HPDE6-E6E7 (cell line): ENCODE data around the gene HIVEP1.
"Not testable (repeated sequence)": the region's sequence is repeated elsewhere in the genome, so short reads cannot be mapped to it uniquely, and the experiment has no call there.

Experiments
- DNase-seq: peaks from one replicate; pipeline ENCODE4 v3.0.0; 2011; ENCODE audit warnings: missing footprints; ENCODE audit errors: extremely low spot score

HIVEP1 gene

DNA sequence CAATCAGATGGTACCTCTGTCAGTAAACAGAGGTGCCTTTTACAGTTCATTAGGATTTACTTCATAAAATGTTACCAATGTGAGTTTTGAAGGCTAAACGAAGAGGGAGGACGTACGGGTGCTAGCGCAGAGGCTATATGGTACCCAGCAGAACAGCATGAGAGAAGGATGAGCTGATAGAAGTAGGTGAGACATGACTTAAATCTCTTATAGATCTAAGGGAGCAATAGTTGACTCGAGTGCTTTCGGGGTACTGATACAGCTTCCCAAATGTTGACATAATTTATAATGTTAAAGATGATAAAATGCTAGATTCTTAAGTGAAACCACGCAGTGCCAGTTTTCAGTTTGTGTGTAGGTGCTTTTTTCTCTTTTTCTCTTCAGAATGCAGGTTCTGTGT, 72.6 kb downstream of the HIVEP1 start:
- DNase-seq: no peak

DNA sequence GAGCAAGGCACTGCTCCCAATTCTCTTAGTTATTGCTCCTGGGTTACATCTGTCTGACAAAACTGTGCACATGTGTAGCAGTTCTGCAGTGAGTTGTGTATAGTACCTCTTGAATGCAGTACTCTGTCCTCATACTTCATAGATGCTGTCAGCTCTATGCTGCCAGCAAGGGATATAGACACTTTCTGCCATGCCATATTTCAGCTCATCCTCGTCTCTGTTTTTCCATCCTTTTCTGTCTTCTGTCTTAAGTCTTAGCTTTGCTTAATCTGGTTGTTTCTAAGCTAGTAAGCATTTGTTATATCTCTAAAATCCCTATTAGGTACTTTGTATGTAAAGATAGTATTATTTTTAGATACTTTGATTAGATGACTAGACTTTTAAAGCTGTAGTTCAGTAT, 76.4 kb downstream of the HIVEP1 start:
- DNase-seq: no peak

DNA sequence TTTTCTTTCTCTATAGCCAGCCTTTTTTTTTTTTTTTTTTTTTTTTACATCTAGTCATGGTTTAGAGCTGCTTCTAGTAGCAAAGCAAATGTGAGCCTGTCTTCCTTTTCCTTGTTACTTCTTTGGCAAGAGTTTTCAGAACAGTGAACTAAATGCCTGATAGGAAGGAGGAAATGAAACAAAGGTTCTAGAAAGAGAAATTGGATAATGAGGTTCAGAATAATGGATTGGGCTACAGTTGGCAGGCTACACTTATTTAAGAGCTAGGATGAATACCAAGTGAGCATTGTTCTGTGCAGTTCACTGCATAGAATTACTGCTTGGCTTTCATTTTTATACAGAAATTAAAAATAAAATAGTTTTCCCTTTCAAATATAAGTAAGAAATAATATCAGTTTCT, 78.6 kb downstream of the HIVEP1 start:
- no peak for DNase-seq

DNA sequence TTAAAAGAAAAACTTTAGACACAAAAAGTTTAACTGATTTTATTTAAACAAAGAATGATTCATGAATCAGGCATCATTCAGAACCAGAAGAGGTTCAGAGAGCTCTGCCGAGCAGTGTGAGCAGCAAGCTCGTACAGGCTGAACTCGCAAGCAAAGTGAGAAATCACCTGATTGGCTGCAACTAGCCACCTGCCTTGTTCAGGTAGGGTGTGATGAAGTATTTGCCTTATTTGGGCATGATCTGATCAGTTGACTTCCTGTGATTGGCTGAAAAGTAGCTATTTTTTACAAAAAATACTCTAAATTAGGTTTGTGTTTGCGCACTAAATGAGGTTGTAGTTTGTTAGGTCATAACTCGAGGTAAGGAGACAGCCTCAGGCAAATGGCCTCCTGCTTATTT, 80.7 kb downstream of the HIVEP1 start:
- DNase-seq: no peak

DNA sequence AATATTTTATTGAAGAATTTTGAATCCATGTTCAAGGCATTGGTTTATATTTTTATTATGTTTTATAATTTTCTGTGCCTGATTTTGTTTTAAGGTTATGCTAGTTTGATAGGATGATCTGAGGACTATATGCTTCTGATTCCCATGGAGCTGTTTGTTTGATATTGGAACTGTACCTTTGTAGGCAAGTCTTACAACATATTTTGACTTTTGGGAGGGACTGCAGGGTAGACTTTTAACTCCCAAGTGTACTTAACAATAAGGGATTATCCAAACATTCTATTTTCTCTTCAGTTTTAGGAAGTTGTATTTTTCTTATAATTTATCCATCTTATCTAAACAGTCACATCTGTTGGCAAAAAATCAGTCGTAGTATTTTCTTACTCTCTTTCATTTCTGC, 82.6 kb downstream of the HIVEP1 start:
- no peak for DNase-seq

DNA sequence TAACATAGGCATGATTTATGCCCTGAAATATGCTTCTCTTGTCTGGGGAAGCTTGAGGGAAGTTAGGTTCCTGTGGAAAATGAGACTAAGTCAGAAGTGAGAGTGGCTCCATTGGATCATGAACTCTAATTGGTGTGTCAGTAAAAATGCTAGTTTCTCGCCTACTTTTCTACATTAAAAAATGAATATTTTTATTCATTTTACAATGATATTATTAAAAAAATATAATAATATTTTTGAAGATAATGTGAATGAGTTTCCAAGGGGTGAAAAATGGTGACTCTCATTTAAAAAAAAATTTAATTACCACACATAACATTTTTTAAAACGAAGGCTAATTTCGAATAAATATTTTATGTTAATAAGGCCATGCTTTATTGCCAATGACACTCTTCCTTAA, 84.2 kb downstream of the HIVEP1 start:
- DNase-seq: no peak

DNA sequence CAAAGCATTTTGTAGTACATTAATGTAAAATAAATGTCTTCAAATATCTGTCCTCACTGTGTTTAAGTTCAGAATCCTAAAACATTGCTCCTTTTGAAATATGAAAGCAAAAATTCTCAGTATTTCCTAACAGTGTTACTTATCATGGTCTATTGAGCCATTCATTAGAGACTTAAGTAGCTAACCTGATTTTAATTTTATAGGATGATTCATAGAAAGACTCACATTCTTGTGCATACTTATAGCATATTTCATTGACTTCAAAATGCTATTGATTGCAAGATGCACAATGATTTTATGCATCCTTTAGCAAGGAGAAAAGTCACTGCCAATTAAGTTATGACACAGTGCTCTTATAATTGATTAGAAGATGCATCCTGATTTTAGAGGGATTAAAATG, 85.7 kb downstream of the HIVEP1 start:
- no peak for DNase-seq

DNA sequence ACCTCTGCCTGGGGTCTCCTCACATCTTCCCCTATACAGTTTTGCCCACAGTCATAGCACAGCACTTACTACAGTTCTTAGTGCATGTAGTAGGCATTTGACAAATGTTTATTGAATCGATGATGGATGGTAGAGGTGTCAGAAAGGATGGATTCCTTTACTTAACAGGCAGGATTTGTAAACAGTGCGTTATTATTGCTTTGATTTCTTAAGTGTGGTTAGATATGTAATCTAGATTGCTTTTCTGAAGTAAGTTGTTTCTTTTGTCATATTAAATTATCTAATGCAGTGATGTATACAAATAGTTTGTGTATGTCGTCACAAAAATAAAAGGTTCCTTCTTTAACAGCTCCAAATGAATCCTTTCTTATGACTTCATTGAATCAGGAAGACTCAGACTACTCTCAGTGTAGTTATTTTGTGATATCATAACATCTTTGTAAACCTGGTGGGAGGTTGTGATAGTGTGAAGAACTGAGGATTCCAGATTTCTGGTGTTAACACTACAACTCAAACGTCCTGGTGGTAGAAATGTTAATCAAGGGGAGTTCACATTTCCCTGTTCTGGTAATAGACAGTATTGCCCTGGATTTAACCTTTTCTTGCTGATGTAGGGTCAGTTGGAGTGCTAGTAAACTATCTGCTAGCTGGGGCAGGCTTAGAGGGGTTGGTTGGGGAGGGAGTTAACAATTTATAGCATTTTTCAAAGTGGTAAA, 87.7 kb downstream of the HIVEP1 start:
- DNase-seq: no peak

DNA sequence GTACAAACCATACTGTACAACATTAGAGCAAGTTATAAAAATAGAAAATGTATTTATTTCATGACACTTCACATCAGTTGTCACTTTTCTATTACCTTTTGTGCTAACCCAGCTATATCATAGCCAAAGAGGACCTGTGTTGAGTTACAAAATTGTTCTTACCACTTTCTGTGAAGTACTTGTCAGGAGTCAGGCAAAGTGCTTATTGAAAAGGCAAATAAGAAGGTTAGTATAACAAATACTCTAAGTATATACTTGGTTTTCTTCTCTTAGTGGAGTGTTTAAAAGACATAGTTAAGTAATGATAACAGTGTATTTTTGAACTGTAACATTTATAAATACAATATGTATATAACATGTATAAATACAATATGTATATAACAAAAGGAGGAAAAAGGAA, 88.9 kb downstream of the HIVEP1 start:
- no peak for DNase-seq

DNA sequence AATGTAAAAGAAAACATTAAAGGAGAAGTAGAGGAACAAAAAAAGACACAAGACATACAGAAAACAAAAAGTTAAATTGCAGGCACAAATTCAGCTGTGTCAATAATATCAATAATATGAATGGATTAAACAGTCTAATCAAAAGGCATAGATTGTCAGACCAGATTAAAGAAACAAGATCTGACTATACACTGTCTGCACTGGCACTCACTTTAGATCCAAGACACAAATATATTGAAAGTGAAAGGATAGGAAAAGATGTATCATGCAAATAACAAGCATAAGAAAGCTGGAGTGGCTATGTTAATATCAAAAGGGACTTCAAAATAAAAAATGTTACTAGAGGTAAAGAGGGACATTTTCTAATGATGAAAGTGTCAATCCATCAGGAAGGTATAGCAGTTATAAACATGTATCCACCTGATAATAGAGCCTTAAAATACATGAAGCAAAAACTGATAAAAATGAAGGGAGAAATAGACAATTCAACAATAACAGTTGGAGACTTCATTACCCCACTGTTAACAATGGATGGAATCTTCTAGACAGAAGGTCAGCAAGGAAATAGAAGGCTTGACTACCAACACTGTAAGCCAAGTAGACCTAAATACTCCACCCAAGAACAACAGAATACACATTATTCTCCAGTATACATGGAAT, 89.7 kb downstream of the HIVEP1 start:
- no peak for DNase-seq

DNA sequence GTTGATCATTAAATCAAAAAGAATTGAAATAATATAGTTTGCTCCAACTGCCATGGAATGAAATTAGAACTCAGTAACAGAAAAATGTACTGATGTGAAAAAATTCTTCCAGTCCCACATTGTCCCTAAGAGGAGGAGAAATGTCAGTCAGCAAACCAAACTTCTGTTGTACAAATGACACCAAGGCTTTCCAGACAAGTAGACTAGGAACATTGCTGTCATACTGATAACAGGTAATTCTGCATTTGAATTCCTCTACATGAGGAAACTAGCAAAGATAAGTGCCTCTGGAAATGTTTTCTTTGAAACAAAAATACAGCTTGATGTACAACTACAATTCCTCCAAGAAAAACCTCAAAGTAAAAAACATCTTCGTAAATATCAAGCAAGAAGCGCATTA, 90.2 kb downstream of the HIVEP1 start:
- no peak for DNase-seq

DNA sequence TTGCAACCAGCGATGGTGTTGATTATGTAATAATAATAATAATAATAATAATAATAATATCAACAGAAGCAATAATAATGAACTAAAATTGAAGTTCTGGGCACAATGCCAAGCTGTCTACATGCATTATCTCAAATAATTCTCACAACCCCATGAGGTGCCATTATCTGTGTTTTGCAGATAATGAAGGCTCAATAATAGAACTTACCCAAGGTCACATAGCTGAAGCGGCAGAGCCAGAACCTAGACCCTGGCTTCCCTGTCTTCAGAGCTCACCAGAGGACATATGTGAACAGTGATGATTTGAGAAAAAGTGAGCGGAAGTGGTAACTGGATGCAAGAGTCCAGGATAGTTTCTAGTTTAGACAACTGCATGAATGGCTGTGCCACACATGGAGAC, 91.0 kb downstream of the HIVEP1 start:
- DNase-seq: no peak

DNA sequence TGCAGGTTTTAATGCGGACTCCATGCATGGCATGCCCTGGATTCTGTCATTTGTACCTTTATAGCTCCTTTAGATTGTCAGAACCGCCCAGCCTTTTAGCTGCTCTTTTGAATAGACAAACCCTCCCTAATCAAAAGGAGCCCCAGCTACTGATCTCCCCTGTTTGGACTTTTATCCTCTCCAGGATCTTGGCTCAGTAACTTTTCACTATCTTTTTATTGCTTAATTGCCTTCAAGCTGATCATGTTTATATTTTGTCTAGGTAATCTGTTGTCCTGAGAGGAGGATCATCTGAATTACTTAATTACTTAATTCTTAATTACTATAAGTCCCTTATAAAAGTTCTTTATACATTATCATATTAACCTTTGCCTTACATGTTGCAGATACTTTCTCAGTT, 93.2 kb downstream of the HIVEP1 start:
- DNase-seq: no peak

DNA sequence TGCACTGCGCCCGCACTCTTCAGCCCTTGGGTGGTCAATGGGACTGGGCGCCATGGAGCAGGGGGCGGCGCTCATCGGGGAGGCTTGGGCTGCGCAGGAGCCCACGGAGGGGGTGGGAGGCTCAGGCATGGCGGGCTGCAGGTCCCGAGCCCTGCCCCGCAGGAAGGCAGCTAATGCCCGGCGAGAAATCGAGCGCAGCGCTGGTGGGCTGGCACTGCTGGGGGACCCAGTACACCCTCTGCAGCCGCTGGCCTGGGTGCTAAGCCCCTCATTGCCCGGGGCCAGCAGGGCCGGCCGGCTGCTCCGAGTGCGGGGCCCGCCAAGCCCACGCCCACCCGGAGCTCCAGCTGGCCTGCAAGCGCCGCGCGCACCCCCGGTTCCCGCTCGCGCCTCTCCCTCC, 96.3 kb downstream of the HIVEP1 start:
- DNase-seq: not testable (repeated sequence)

DNA sequence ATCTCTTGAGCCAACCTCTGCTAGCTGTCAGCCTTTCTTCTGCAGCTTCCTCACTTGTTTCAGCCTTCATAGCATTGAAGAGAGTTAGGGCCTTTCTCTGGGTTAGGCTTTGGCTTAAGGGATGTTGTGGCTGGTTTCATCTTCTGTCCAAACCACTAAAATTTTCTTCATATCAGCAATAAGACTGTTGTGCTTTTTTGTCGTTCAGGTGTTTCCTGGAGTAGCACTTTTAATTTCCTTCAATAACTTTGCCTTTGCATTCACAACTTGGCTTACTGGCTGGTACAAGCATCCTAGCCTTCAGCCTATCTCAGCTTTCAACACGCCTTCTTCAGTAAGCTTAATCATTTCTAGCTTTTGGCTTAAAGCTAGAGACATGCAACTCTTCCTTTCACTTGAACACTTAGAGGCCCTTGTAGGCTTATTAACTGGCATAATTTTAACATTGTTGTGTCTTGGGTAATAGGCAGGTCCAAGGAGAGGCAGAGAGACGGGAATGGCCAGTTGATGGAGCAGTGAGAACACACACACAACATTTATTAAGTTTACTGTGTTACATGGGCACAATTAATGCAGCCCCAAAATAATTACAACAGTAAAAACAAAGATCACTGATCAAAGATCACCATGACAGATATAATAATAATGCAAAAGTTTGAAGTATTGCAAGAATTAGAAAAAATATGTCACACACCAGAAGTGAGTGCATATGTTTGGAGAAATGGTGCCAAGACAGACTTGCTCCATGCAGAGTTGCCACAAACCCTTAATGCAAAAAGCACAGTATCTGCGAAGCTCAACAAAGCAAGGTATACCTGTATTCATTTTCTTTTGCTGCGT, 98.6 kb downstream of the HIVEP1 start:
- DNase-seq: no peak

DNA sequence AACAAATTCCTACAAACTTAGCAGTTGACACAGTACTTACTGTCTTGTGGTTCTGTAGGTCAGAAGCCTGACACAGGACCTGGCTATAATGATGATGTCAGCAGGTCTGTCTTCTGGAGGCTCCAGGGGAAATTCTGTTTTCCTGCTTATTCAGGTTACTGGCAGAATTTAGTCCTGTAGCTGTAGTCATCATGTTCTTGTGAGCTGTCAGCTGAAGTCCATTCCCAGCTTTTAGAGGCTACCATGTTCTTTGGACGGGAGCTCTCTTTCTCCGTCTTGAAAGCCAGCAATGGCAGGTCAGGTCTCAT, 99.2 kb downstream of the HIVEP1 start:
- no peak for DNase-seq

DNA sequence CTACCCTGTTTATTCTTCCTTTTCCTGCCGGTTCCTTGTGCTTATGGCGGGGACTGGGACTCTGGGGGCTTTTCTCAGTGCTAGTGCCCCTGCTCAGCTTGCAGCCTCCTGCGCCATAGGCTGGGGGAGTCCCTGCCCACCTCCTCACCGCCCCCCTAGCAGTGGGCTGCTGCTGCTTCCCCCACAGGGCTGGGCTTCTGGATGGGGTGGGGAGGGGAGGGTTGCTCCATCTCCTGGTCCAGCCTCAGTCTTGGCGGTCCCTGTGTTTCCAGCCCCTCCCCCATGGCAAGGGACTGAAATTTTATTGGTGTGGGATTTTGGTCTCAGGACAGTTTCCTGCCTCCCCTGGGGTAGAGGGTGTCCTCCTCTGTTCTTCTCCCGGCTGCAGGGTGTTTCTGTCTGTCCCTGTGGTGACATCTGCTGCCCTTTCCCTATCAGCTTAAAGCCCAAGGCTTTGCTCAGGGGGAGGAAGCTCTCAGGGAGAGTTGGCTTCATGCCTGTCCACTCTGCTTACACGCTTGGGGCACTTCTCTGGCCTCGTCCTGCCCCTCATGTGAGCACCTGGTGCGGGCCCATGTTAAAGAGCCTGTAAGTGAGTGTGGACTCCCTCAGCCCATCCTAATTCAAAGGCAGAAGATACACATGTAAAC, 100.6 kb downstream of the HIVEP1 start:
- DNase-seq: no peak

DNA sequence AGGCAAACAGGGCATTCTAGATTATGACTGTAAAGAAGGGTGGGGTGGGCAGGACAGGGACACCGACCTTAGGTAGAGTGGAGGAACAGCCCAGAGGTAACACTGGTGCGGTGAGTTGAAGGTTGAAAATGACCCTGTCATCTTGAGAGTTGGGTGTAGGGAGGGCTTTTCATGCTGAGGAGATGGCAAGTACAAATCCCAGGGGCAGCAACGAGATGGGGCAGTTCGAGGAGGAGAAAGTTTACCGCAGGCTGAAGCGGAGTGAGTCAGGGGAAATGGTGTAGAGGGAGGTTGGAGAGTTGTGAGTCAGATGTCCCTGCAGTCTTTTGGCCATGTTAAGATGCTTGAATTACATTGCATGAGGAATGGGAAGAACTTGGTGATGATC, 101.1 kb downstream of the HIVEP1 start:
- DNase-seq: peak; percentile 66

DNA sequence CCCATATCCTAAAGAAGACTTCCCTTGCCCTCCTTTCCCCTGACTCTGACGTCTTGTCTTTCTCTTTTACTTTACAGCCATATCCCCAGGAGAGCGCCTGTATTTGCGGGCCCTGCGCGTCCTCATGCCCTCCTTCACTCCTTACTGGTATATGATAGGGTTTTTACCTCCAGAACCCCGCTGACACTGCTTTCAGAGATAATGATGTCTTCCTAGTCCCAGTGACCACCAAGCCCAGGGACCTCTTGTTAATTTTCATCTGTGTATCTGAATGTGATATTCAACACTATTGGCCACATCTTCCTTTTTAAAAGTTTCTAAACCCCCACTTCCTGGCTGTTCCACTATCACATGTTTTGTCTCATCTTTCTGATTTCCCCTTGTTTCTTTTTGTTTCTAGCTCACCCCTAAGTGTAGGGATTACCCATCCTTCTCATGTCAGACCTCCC, 102.0 kb downstream of the HIVEP1 start:
- no peak for DNase-seq

DNA sequence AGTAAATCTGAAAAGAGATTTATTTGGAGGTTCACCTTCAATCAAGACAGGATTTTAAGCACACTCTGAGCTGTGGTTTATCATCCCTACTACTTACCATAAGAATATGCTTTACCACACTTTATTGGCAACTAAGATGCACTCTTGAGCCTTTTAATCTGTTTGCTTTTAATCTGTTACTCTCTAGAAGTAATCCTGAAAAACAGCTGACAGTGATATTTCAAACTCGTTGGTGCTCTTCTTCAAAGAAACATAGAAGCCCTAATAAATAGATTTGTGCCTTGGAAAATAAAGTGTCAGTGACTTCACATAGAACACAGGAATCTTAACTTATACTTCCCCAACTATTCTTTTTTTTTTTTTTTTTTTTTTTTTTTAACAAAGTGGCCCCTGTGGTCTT, 102.9 kb downstream of the HIVEP1 start:
- DNase-seq: no peak

DNA sequence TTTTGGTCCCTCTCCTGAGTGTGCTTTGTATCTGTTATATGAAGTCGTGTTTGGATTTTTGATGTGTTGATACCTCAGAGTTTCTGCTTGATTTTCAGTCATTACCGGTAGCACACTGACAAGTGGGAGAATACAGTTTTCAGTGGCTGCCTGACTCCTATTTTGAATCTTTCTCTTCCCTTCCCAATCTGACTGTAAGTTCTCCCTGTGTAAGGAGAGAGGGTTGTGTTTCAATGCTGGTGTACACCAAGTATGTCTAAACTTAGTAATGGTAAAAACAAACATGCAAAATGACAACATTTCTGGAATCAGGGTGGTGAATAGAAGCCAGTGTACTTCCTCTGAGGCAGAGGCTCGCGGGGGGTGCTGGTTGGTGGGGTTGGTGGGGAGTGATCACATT, 103.4 kb downstream of the HIVEP1 start:
- no peak for DNase-seq

DNA sequence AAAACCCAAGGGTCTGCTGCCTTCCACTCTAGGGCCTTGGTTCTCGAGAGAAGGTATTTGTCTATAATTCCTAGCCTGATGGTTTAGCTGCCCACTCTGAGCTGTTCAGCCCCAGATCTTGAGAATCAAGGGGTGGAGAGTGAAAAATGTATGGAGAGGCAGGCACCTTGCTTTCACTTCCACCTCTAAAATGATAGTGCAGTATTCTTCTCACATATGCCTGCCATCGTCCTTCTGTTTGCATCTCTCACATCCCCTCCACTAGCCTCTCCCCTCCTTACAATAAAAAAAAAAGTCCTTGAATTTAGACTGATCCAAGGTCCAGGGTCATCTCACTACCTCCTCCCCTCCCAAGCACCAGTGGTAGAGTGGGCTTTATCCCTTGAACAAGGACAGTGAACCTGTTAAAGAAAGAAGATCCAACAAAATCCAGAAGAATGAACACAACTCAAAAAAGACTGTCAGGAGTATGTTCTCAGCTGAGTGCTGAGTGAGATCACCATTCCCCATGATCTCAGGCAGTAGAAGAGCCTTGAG, 104.2 kb downstream of the HIVEP1 start:
- DNase-seq: no peak
